ENCODE data around the gene SERPINA9.
"Not testable (repeated sequence)": the region's sequence is repeated elsewhere in the genome, so short reads cannot be mapped to it uniquely, and the experiment has no call there.

DNA sequence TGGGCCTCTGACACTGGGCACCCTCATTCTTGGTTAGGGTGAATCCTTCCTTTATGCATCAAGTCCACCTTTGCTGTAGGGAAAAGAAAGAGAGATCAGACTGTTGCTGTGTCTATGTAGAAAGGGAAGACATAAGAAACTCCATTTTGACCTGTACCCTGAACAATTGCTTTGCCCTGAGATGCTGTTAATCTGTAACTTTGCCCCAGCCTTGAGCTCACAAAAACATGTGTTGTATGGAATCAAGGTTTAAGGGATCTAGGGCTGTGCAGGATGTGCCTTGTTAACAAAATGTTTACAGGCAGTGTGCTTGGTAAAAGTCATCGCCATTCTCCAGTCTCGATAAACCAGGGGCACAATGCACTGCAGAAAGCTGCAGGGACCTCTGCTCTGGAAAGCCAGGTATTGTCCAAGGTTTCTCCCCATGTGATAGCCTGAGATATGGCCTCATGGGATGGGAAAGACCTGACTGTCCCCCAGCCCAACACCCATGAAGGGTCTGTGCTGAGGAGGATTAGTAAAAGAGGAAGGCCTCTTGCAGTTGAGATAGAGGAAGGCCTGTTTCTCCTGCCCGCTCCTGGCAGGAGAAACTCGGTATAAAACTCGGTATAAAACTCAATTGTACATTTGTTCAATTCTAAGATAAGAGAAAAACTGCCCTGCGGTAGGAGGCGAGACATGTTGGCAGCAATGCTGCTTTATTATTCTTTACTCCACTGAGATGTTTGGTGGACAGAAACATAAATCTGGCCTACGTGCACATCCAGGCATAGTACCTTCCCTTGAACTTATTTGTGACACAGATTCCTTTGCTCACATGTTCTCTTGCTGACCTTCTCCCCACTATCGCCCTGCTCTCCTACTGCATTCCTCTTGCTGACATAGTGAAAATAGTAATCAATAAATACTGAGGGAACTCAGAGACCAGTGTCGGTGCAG is 6.4 kb upstream of the SERPINA9 start:
- TF ChIP-seq, protein P1, sequence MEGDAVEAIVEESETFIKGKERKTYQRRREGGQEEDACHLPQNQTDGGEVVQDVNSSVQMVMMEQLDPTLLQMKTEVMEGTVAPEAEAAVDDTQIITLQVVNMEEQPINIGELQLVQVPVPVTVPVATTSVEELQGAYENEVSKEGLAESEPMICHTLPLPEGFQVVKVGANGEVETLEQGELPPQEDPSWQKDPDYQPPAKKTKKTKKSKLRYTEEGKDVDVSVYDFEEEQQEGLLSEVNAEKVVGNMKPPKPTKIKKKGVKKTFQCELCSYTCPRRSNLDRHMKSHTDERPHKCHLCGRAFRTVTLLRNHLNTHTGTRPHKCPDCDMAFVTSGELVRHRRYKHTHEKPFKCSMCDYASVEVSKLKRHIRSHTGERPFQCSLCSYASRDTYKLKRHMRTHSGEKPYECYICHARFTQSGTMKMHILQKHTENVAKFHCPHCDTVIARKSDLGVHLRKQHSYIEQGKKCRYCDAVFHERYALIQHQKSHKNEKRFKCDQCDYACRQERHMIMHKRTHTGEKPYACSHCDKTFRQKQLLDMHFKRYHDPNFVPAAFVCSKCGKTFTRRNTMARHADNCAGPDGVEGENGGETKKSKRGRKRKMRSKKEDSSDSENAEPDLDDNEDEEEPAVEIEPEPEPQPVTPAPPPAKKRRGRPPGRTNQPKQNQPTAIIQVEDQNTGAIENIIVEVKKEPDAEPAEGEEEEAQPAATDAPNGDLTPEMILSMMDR (IDR thresholded peaks at IDR 0.05), result not testable (repeated sequence)
- TF ChIP-seq POLR2A (IDR thresholded peaks at IDR 0.05; ENCODE audit: low read depth); EP300 (IDR thresholded peaks at IDR 0.05): not testable (repeated sequence)

Measured in esophagus muscularis mucosa (tissue), 4 donors.